Calu3 (cell line): ENCODE results near the gene TSBP1. TPM values are rescaled to one million over a fixed set of nuclear protein-coding genes. Genes with fewer than 3 reads are reported as not detected.

Source experiments
- BruUV-seq: library from RNA; stranded (reverse); fragments of 400-500 nt; replicated peaks from 2 replicates; lab custom pipeline; 2021; lab: Mats Ljungman, UMichigan
- CTCF ChIA-PET: fragments of 300-600 bp; sonication (Branson Sonifier 250); formaldehyde crosslinking; loops from one replicate; lab custom pipeline; 2022; ENCODE audit warnings: antibody characterized with exemption; lab: Charles Lee
- DNase-seq: peaks from one replicate; pipeline ENCODE4 v3.0.0; 2022
- H3K27ac Mint-ChIP-seq: one replicate; pipeline ENCODE4 v1.8.0; 2022; ENCODE audit warnings: mixed read lengths; ENCODE audit not compliant: unreplicated experiment
- H3K27me3 Mint-ChIP-seq: one replicate; pipeline ENCODE4 v1.8.0; 2022; ENCODE audit warnings: mixed read lengths; ENCODE audit not compliant: unreplicated experiment
- H3K36me3 Mint-ChIP-seq: one replicate; pipeline ENCODE4 v1.8.0; 2022; ENCODE audit warnings: mild to moderate bottlenecking, moderate library complexity, mixed read lengths; ENCODE audit not compliant: insufficient read depth, unreplicated experiment
- H3K4me1 Mint-ChIP-seq: one replicate; pipeline ENCODE4 v1.8.0; 2022; ENCODE audit warnings: mild to moderate bottlenecking, low read depth, mixed read lengths; ENCODE audit not compliant: unreplicated experiment
- H3K4me3 Mint-ChIP-seq: one replicate; pipeline ENCODE4 v1.8.0; 2022; ENCODE audit warnings: mild to moderate bottlenecking, low read depth, moderate library complexity, mixed read lengths; ENCODE audit not compliant: unreplicated experiment
- H3K9me3 Mint-ChIP-seq: one replicate; pipeline ENCODE4 v1.8.0; 2022; ENCODE audit warnings: low read depth, mixed read lengths; ENCODE audit not compliant: unreplicated experiment
- CTCF ChIP-seq: fragments of 200-600 bp; IDR thresholded peaks from one replicate; pipeline ENCODE4 v1.8.0; 2022; ENCODE audit warnings: antibody characterized with exemption; ENCODE audit not compliant: unreplicated experiment
- intact Hi-C: fragments of 100-400 bp; cut with micrococcal nuclease; formaldehyde crosslinking; loops from one replicate; pipeline ENCODE4 v1.10.0; 2022; ENCODE audit not compliant: unreplicated experiment
- total RNA-seq: library from RNA; stranded (reverse); gene quantifications from 2 replicates; pipeline ENCODE4 v1.2.3, GENCODE V29; 2022

Gene TSBP1
- total RNA-seq, 1 experiment from 2014 or later = not detected

- intact Hi-C loops = no loop called here
- H3K27ac Mint-ChIP-seq = no peak overlapping the region
- no peak for DNase-seq
- no peak for TF ChIP-seq CTCF
- H3K9me3 Mint-ChIP-seq = no peaks in the 10 kb centered on the region
- H3K4me1 Mint-ChIP-seq = no peaks in the 10 kb centered on the region
- CTCF ChIA-PET = no interaction called here
- H3K4me3 Mint-ChIP-seq = no peak overlapping the region
- peaks cover 86% of the 10 kb centered on the region for H3K27me3 Mint-ChIP-seq
- H3K36me3 Mint-ChIP-seq = no peaks in the 10 kb centered on the region
- no TSS peak for BruUV-seq
Observed at GRCh38 chr6:32396028-32396427, 24.3 kb upstream of the TSBP1 start.

- Mint-ChIP-seq H3K4me1 (no peaks in the 10 kb centered on the region), H3K27ac (no peak overlapping the region), H3K36me3 (no peaks in the 10 kb centered on the region), H3K9me3 (no peaks in the 10 kb centered on the region), H3K4me3 (no peak overlapping the region), H3K27me3 (peaks cover 79% of the 10 kb centered on the region)
- no TSS peak for BruUV-seq
- intact Hi-C loops = no loop called here
- DNase-seq = no peak
- CTCF ChIA-PET = interaction anchor here (0.8 kb wide), 1 partner anchor 149 kb away, joined by 3 read pairs; no protein-coding TSS in a partner anchor
- TF ChIP-seq CTCF = no peak
Observed at GRCh38 chr6:32393665-32394420, 22.1 kb upstream of the TSBP1 start.

GRCh38 chr6:32391505-32391904 is 19.8 kb upstream of the TSBP1 start:
- no TSS peak for BruUV-seq
- no peak for DNase-seq
- CTCF ChIA-PET = no interaction called here
- H3K4me1 Mint-ChIP-seq = no peaks in the 10 kb centered on the region
- H3K27me3 Mint-ChIP-seq = peaks cover 79% of the 10 kb centered on the region
- no peak overlapping the region for H3K27ac Mint-ChIP-seq
- intact Hi-C loops = no loop called here
- no peaks in the 10 kb centered on the region for H3K36me3 Mint-ChIP-seq
- TF ChIP-seq CTCF = no peak
- H3K4me3 Mint-ChIP-seq = no peak overlapping the region
- no peaks in the 10 kb centered on the region for H3K9me3 Mint-ChIP-seq

GRCh38 chr6:32387589-32388340 is 16.1 kb upstream of the TSBP1 start:
- no TSS peak for BruUV-seq
- no peaks in the 10 kb centered on the region for H3K9me3 Mint-ChIP-seq
- H3K4me1 Mint-ChIP-seq = peaks cover 12% of the 10 kb centered on the region
- intact Hi-C loops = no loop called here
- peaks cover 52% of the 10 kb centered on the region for H3K27me3 Mint-ChIP-seq
- H3K4me3 Mint-ChIP-seq = no peak overlapping the region
- DNase-seq = no peak
- CTCF ChIA-PET = interaction anchor here (0.8 kb wide), 1 partner anchor 10 kb away, joined by 3 read pairs; no protein-coding TSS in a partner anchor
- H3K36me3 Mint-ChIP-seq = no peaks in the 10 kb centered on the region
- no peak overlapping the region for H3K27ac Mint-ChIP-seq
- TF ChIP-seq CTCF = no peak
